OCI-LY3 (cell line): ENCODE measurements around the gene XKR7.

ENCODE experiments used
- H2AFZ ChIP-seq: fragments of 200-600, 300-600 bp; shearing (Covaris generic); 2 replicates; pipeline ENCODE4 v1.6.0; 2014; ENCODE audit warnings: antibody characterized with exemption, low read depth, low read length
- H3K27ac ChIP-seq: fragments of 200-600, 300-600 bp; sonication (generic); 2 replicates; pipeline ENCODE4 v1.5.1; 2014; ENCODE audit warnings: mild to moderate bottlenecking, low read length, moderate library complexity, mixed read lengths
- H3K27me3 ChIP-seq: fragments of 200-600, 300-600 bp; sonication (generic); 2 replicates; pipeline ENCODE4 v1.6.1; 2014; ENCODE audit warnings: low read depth, low read length, mixed read lengths
- H3K36me3 ChIP-seq: fragments of 200-600, 300-600 bp; sonication (generic); replicated peaks from 2 replicates; pipeline ENCODE3; 2014; ENCODE audit warnings: low read depth, low read length, mixed read lengths
- H3K4me1 ChIP-seq: fragments of 300-600, 200-600 bp; sonication (generic); 2 replicates; pipeline ENCODE4 v1.6.1; 2014; ENCODE audit warnings: low read length, mixed read lengths
- H3K4me2 ChIP-seq: fragments of 200-600, 300-600 bp; sonication (generic); 2 replicates; pipeline ENCODE4 v1.6.1; 2014; ENCODE audit warnings: low read length, mixed read lengths
- H3K4me3 ChIP-seq: fragments of 300-600, 200-600 bp; sonication (generic); 2 replicates; pipeline ENCODE4 v1.5.1; 2014; ENCODE audit warnings: antibody characterized with exemption, mild to moderate bottlenecking, low read length, moderate library complexity
- H3K79me2 ChIP-seq: fragments of 300-600, 200-600 bp; shearing (Covaris generic); 2 replicates; pipeline ENCODE4 v1.6.1; 2014; ENCODE audit warnings: mild to moderate bottlenecking, low read length, mixed read lengths
- H3K9ac ChIP-seq: fragments of 300-600, 200-600 bp; shearing (Covaris generic); 2 replicates; pipeline ENCODE4 v1.6.0; 2014; ENCODE audit warnings: mild to moderate bottlenecking, low read length, moderate library complexity
- H3K9me3 ChIP-seq: fragments of 200-600, 300-600 bp; shearing (Covaris generic); 2 replicates; pipeline ENCODE4 v1.6.1; 2014; ENCODE audit warnings: low read length, mixed read lengths; ENCODE audit not compliant: insufficient read depth
- H4K20me1 ChIP-seq: fragments of 200-600, 300-600 bp; sonication (generic); 2 replicates; pipeline ENCODE4 v1.6.1; 2016; ENCODE audit warnings: low read length, mixed read lengths; ENCODE audit not compliant: insufficient read depth
- CTCF ChIP-seq: fragments of 200-600, 300-600 bp; sonication (generic); IDR thresholded peaks from 2 replicates; pipeline ENCODE4 v1.5.1; 2014; ENCODE audit warnings: antibody characterized with exemption, low read length, low read depth
- EZH2phosphoT487 ChIP-seq: fragments of 200-600 bp; shearing (Covaris generic); IDR thresholded peaks from 2 replicates; pipeline ENCODE4 v1.6.1; 2018; ENCODE audit warnings: antibody characterized with exemption, mixed run types, low read depth

XKR7 gene

GRCh38 chr20:31922181-31922580, 45.8 kb upstream of the XKR7 start:
- TF ChIP-seq CTCF = no peak
- TF ChIP-seq EZH2phosphoT487 = no peak
- no peaks in the 10 kb centered on the region for H3K36me3 ChIP-seq

GRCh38 chr20:31922588-31922987, 45.4 kb upstream of the XKR7 start:
- H4K20me1 ChIP-seq = no peaks in the 10 kb centered on the region
- no peaks in the 10 kb centered on the region for H3K36me3 ChIP-seq

More at GRCh38 chr20:31922181-31922580, 45.8 kb upstream of the XKR7 start:
- Histone ChIP-seq H3K27me3 (no peaks in the 10 kb centered on the region), H3K79me2 (no peaks in the 10 kb centered on the region), H3K4me2 (no peak overlapping the region), H2AFZ (no peak overlapping the region), H3K9ac (no peak overlapping the region), H3K9me3 (no peaks in the 10 kb centered on the region), H3K4me3 (no peak overlapping the region), H3K4me1 (peaks cover 39% of the 10 kb centered on the region), H3K27ac (no peak overlapping the region), H4K20me1 (no peaks in the 10 kb centered on the region)

GRCh38 chr20:31923388-31924331, 44.3 kb upstream of the XKR7 start:
- Histone ChIP-seq H3K27ac (peak overlapping the region; percentile 17), H3K27me3 (no peaks in the 10 kb centered on the region), H3K36me3 (no peaks in the 10 kb centered on the region), H3K9ac (peak overlapping the region; percentile 31; the same call in 1 of the 2 replicates), H3K4me2 (peak overlapping the region; percentile 50), H3K4me3 (peak overlapping the region; percentile 38), H4K20me1 (no peaks in the 10 kb centered on the region), H2AFZ (peak overlapping the region; percentile 4), H3K4me1 (peaks cover 24% of the 10 kb centered on the region), H3K79me2 (no peaks in the 10 kb centered on the region), H3K9me3 (no peaks in the 10 kb centered on the region)
- no peak for TF ChIP-seq CTCF
- no peak for TF ChIP-seq EZH2phosphoT487

More at GRCh38 chr20:31922588-31922987, 45.4 kb upstream of the XKR7 start:
- Histone ChIP-seq H3K79me2 (no peaks in the 10 kb centered on the region), H2AFZ (no peak overlapping the region), H3K27ac (no peak overlapping the region), H3K4me3 (no peak overlapping the region), H3K9me3 (no peaks in the 10 kb centered on the region), H3K4me2 (no peak overlapping the region), H3K9ac (no peak overlapping the region), H3K27me3 (no peaks in the 10 kb centered on the region), H3K4me1 (peaks cover 35% of the 10 kb centered on the region)
- TF ChIP-seq CTCF = no peak
- TF ChIP-seq EZH2phosphoT487 = no peak

- Histone ChIP-seq H3K4me2 (no peak overlapping the region), H4K20me1 (no peaks in the 10 kb centered on the region), H3K79me2 (no peaks in the 10 kb centered on the region), H3K36me3 (no peaks in the 10 kb centered on the region), H3K27me3 (no peaks in the 10 kb centered on the region), H3K4me3 (no peak overlapping the region), H2AFZ (no peak overlapping the region), H3K27ac (no peak overlapping the region), H3K9me3 (no peaks in the 10 kb centered on the region), H3K9ac (no peak overlapping the region), H3K4me1 (peaks cover 20% of the 10 kb centered on the region)
- TF ChIP-seq EZH2phosphoT487 (no peak), CTCF (no peak)
These were observed 43.4 kb upstream of the XKR7 start for GRCh38 chr20:31924561-31924960.
